Fibroblast of mammary gland (primary cell): ENCODE data around the gene COASY.
"Not testable (repeated sequence)": the region's sequence is repeated elsewhere in the genome, so short reads cannot be mapped to it uniquely, and the experiment has no call there.

Experiments
- DNase-seq: peaks from one replicate; pipeline ENCODE4 v3.0.0-alpha.2; 2010; ENCODE audit warnings: low read depth
- H3K4me3 ChIP-seq: 2 replicates; pipeline ENCODE4 v1.5.1; 2011; ENCODE audit warnings: low read depth, mild to moderate bottlenecking, low read length, moderate library complexity; ENCODE audit not compliant: control insufficient read depth
- TF ChIP-seq, protein P1 (sequence below): conservative IDR thresholded peaks from 2 replicates; pipeline ENCODE4 v1.5.1; 2011; ENCODE audit warnings: low read depth, low read length, inconsistent platforms; ENCODE audit not compliant: control insufficient read depth, insufficient read depth

Gene COASY

DNA sequence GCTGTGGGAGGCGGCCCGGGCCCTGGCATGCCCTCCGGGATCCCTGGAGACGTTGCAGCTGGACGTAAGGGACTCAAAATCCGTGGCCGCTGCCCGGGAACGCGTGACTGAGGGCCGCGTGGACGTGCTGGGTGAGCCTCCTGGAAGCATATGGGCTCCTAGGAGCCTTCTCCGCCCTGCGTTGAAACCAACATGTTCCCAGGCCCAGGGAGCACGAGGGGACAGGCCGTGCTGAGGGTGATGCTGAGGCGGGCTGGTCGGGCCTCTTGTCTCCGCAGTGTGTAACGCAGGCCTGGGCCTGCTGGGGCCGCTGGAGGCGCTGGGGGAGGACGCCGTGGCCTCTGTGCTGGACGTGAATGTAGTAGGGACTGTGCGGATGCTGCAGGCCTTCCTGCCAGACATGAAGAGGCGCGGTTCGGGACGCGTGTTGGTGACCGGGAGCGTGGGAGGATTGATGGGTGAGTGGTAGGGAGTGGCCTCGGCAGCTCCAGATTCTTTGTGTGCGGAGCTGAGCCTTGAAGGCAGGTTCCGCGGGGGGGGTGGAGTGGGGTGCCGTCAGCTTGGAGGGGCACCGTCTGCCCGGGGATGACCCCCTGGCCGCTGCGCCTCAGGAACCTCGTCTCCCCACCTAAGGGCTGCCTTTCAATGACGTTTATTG is 8.7 kb upstream of the COASY start:
- H3K4me3 ChIP-seq: peak overlapping the region; percentile 82
- TF ChIP-seq, protein P1, sequence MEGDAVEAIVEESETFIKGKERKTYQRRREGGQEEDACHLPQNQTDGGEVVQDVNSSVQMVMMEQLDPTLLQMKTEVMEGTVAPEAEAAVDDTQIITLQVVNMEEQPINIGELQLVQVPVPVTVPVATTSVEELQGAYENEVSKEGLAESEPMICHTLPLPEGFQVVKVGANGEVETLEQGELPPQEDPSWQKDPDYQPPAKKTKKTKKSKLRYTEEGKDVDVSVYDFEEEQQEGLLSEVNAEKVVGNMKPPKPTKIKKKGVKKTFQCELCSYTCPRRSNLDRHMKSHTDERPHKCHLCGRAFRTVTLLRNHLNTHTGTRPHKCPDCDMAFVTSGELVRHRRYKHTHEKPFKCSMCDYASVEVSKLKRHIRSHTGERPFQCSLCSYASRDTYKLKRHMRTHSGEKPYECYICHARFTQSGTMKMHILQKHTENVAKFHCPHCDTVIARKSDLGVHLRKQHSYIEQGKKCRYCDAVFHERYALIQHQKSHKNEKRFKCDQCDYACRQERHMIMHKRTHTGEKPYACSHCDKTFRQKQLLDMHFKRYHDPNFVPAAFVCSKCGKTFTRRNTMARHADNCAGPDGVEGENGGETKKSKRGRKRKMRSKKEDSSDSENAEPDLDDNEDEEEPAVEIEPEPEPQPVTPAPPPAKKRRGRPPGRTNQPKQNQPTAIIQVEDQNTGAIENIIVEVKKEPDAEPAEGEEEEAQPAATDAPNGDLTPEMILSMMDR: peak; percentile 31
- DNase-seq: peak; percentile 78

DNA sequence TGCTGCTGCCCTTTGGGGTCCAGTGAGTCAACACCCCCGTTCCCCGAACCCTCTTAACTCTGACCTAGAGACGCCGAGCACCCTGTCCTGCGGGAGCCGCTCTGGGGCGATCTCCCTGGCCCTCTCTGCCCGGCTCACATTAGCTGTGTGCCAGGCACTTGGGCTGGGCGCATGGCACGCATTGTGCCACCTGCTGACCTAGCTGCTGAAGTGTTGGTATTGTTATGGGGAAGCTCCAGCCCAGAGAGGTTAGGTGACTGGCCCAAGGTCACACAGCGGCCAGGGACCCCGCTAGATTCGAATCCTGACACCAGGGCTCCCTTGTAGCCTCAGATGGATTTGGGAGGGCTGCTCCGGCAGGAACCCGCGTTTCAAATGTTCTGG is 8.1 kb upstream of the COASY start:
- TF ChIP-seq, protein P1: no peak
- no peak for DNase-seq
- H3K4me3 ChIP-seq: peak overlapping the region; percentile 82

- H3K4me3 ChIP-seq: peak overlapping the region; percentile 82
- TF ChIP-seq, protein P1: no peak
- DNase-seq: peak; percentile 64
Measured at GRCh38 chr17:42554250-42555121, 7.5 kb upstream of the COASY start.

DNA sequence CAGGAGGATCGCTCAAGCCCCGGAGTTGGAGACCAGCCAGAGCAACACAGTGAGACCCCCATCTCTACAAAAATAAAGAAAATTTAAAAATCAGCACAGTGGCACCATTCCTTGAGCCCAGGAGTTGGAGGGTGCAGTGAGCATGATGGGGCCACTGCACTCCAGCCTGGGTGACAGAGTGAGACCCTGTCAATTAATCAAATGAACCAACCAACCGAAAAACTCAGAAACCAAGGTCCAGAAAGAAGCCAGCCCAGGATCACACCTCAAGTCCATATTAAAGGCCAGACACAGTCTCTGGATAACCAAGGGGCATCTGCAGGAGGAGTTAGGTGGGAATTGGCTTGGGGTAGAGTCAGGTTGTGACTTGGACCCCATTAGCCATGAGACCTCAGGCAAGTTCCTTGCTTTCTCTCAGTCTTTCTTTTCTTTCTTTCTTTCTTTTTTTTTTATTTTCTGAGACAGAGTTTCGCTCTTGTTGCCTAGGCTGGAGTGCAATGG is 6.8 kb upstream of the COASY start:
- no peak for DNase-seq
- TF ChIP-seq, protein P1: no peak
- H3K4me3 ChIP-seq: peak overlapping the region; percentile 82

- H3K4me3 ChIP-seq, DNase-seq: not testable (repeated sequence)
Measured at GRCh38 chr17:42555961-42556617, 5.9 kb upstream of the COASY start.

- no peak for DNase-seq
- H3K4me3 ChIP-seq: no peak overlapping the region
- TF ChIP-seq, protein P1: no peak
Measured at GRCh38 chr17:42559075-42559474, 2.9 kb upstream of the COASY start.

DNA sequence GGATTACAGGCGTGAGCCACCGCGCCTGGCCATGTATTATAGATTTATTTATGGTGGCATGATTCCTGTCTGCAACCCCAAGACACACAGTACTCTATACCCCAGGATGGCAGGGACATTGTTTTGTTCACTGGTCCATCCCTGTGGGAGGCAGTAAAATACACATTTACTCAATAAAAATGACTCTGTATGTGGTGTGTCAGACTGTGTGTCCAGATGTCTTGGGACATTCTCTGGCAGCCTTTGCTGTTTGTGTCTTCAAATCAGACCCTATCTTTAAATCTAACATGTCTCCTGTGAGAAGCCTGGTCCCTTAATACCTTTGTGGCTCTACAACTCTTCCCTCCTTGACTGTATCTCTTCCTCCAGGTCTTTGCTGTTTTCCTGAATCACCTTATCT is 1.7 kb upstream of the COASY start:
- H3K4me3 ChIP-seq: no peak overlapping the region
- no peak for DNase-seq
- TF ChIP-seq, protein P1: no peak
